ENCODE results near the gene SIM1. TPM values are rescaled to one million over a fixed set of nuclear protein-coding genes. Genes with fewer than 3 reads are reported as not detected.

Gene SIM1
- total RNA-seq, 1 donor from 2014 or later = not detected

DNA sequence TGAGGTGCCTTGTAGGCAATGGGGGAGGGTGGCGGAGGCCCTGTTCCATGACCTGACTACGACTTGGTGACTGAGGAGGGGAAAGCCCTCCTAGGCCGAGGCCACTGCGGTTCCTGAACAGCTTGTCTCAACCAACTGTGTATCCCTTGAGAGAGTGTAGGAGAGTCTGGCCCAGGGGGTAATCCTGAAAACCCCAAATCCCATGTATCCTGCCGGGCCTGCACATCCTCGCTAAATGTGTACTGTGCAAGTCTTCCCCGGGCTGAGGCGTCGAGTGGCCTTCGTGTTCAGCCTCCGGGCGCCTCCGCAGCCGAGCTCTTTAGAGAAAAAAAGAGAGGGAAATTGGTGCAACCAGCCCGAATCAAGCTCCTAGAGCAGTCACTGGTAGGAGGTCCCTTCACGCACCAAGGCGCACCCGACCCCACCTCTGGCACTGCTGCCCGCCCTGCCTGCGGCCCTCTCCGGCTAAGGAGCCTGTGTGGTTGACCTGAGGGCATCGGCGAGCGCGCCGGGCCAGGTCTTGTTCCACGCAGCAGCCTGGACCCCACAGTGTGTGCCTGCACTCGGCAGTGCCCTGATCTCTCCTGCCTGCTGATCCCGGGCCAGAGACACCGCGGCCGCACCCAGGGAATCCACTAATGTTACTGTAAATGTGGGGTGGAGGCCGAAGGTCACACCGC, 7.3 kb downstream of the SIM1 start:
- TF ChIP-seq, protein P1, sequence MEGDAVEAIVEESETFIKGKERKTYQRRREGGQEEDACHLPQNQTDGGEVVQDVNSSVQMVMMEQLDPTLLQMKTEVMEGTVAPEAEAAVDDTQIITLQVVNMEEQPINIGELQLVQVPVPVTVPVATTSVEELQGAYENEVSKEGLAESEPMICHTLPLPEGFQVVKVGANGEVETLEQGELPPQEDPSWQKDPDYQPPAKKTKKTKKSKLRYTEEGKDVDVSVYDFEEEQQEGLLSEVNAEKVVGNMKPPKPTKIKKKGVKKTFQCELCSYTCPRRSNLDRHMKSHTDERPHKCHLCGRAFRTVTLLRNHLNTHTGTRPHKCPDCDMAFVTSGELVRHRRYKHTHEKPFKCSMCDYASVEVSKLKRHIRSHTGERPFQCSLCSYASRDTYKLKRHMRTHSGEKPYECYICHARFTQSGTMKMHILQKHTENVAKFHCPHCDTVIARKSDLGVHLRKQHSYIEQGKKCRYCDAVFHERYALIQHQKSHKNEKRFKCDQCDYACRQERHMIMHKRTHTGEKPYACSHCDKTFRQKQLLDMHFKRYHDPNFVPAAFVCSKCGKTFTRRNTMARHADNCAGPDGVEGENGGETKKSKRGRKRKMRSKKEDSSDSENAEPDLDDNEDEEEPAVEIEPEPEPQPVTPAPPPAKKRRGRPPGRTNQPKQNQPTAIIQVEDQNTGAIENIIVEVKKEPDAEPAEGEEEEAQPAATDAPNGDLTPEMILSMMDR (IDR thresholded peaks at IDR 0.05; ENCODE audit: borderline replicate concordance) = no peak
- no peak overlapping the region for H3K27ac ChIP-seq (replicated peaks)
- no peak overlapping the region for H3K4me3 ChIP-seq
- DNase-seq = no peak
- no peaks in the 10 kb centered on the region for H3K36me3 ChIP-seq
- H3K4me1 ChIP-seq = peaks cover 29% of the 10 kb centered on the region
- H3K9me3 ChIP-seq (replicated peaks) = no peaks in the 10 kb centered on the region
- H3K27me3 ChIP-seq (ENCODE audit: low read depth) = peaks cover 100% of the 10 kb centered on the region
- intact Hi-C loops (cut with micrococcal nuclease) = no loop called here

DNA sequence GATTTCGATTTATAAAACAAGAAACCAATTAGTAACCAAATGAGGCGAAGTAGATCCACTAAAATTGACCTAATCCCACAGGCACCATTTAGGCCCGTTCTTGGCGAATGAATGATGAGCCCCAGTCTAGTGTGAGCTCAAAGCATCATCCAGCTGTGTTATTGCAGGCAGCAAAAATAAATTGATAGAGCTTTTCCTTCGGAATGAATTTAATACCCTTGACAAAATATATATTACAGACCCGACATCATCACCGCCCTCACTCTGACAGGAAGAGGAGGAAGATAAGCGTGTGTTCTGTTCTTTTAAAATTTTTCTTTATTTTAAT, 7.8 kb downstream of the SIM1 start:
- Histone ChIP-seq H3K27me3 (ENCODE audit: low read depth) (peaks cover 100% of the 10 kb centered on the region), H3K4me1 (peaks cover 29% of the 10 kb centered on the region), H3K9me3 (replicated peaks) (no peaks in the 10 kb centered on the region), H3K36me3 (no peaks in the 10 kb centered on the region), H3K4me3 (no peak overlapping the region), H3K27ac (replicated peaks) (no peak overlapping the region)
- DNase-seq = no peak
- intact Hi-C loops (cut with micrococcal nuclease) = no loop called here
- TF ChIP-seq, protein P1 (IDR thresholded peaks at IDR 0.05; ENCODE audit: borderline replicate concordance) = no peak

DNA sequence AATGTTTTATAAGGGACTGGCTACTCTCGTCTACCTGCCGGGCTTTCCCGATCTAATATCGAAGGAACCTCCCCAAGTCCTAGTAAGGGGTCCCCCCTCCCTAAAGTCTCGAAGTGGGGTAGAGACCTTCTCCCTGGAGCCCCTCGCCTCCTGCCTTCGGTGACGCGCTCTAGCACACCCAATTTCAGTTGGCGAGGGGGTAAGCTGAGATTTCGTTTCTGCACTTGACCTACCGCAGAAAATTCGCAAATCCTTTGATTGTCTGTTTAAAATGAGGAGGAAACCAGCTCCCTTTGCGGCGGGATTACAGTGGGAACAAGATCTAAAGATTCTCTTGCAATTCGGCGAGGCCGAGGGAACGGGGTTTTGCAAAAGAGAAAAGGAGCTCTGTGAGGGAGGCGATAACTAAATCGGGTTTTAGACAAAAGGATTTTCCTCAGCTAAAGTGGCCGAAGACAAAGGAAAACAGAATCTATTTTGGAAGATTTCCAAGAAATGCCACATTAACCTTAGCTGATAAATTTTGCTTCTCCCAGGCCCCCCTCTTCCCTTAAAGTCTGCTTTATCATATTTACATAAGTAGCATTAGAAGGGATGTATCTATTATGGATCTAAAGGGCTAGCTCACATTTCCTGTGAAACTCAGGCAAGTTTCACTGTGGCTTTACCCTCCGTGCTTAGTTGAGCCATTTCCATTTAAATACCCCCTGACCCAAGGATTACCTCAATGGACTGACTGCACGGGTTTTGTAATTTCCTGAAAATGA, 8.4 kb downstream of the SIM1 start:
- peaks cover 26% of the 10 kb centered on the region for H3K4me1 ChIP-seq
- H3K4me3 ChIP-seq = no peak overlapping the region
- no peak overlapping the region for H3K27ac ChIP-seq (replicated peaks)
- intact Hi-C loops (cut with micrococcal nuclease) = no loop called here
- no peaks in the 10 kb centered on the region for H3K36me3 ChIP-seq
- TF ChIP-seq, protein P1 (IDR thresholded peaks at IDR 0.05; ENCODE audit: borderline replicate concordance) = no peak
- H3K27me3 ChIP-seq (ENCODE audit: low read depth) = peaks cover 100% of the 10 kb centered on the region
- no peaks in the 10 kb centered on the region for H3K9me3 ChIP-seq (replicated peaks)
- no peak for DNase-seq

- no peaks in the 10 kb centered on the region for H3K36me3 ChIP-seq
- H3K27ac ChIP-seq (replicated peaks) = no peak overlapping the region
- H3K9me3 ChIP-seq (replicated peaks) = no peaks in the 10 kb centered on the region
- TF ChIP-seq, protein P1 (IDR thresholded peaks at IDR 0.05; ENCODE audit: borderline replicate concordance) = no peak
- peaks cover 22% of the 10 kb centered on the region for H3K4me1 ChIP-seq
- no peak overlapping the region for H3K4me3 ChIP-seq
- intact Hi-C loops (cut with micrococcal nuclease) = no loop called here
- H3K27me3 ChIP-seq (ENCODE audit: low read depth) = peaks cover 99% of the 10 kb centered on the region
- DNase-seq = no peak
Observed at GRCh38 chr6:100455230-100456124, 9.2 kb downstream of the SIM1 start.

DNA sequence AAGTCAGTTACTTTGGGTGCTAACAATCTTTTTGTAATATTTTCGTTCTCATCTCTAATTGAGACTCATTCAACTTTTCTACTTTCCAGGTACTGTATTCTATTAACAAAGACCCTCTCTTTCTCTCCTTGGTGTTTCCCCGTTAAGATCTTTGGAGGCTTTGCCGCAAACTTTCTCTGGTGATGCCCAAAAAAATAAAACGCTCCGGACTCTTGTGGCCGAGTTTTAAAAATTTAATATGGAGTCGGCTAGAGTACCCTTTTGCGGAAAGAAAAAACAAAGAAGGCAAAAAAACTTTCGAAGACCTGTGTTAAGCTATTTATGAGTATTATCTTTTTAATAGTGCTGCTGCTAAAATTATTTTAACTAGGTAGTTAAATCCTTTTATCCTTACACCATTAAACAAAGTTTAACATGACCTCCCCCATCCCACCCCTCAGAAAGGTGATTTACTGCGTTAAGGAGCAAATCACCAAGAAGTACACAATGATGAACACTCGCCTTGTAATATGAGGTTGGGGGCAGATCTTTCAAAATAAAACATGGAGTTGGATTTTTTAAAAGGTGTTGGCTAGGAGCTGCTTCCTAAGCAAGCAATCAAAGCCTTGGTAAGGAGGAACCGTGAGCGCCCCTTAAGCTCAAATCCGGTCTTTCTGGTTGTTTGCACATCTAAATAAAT, 10.0 kb downstream of the SIM1 start:
- no peaks in the 10 kb centered on the region for H3K9me3 ChIP-seq (replicated peaks)
- H3K27ac ChIP-seq (replicated peaks) = no peak overlapping the region
- TF ChIP-seq, protein P1 (IDR thresholded peaks at IDR 0.05; ENCODE audit: borderline replicate concordance) = no peak
- DNase-seq = no peak
- H3K27me3 ChIP-seq (ENCODE audit: low read depth) = peaks cover 98% of the 10 kb centered on the region
- no peaks in the 10 kb centered on the region for H3K36me3 ChIP-seq
- H3K4me3 ChIP-seq = no peak overlapping the region
- intact Hi-C loops (cut with micrococcal nuclease) = no loop called here
- peaks cover 22% of the 10 kb centered on the region for H3K4me1 ChIP-seq
